NOMO-1 treated with DMSO at 0.1 percent for 48 hours (cell line): ENCODE results near the gene ARHGDIG.

ENCODE experiments used
- DNase-seq: peaks from one replicate; lab custom pipeline; 2025; ENCODE audit not compliant: unreplicated experiment; lab: John Stamatoyannopoulos, UW

Gene ARHGDIG

DNA sequence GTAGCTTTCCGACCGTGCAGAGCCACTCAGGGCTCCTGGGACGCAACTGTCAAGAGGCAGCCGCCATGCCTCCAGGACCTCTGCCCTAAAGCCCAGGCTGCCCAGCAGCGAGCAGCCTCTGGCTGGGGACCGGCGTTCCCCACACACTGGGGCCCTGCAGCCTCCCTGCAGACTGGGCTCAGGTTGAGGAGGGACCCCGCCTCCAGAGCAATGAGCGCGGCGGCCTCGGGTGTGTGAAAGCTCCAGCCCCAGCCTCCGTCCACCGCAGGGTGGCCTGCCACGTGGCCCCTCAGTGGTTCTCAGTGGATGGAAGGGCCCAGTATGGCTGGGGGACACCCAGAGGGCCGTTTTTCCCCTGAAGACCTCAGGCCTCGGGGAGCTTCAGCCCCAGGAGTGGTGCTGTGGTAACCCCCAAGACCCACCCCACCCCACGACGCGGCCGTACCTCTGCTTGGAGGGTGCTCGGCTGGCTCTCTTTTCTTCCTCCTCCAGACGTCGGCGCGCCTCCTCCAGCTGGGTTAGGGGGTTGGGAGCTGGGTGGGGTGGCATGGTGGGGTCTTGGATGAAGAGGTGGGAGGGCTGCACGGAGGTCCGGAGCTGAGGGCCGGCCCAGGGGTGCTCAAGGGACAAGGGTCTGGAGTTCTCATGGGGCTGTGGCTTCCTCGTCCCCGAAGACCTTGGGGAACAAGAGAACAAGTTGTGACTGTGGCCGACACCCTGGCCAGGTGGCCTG, 12.8 kb downstream of the ARHGDIG start:
- DNase-seq, result no peak

GRCh38 chr16:296276-296675, 15.9 kb downstream of the ARHGDIG start:
- DNase-seq, result no peak

DNA sequence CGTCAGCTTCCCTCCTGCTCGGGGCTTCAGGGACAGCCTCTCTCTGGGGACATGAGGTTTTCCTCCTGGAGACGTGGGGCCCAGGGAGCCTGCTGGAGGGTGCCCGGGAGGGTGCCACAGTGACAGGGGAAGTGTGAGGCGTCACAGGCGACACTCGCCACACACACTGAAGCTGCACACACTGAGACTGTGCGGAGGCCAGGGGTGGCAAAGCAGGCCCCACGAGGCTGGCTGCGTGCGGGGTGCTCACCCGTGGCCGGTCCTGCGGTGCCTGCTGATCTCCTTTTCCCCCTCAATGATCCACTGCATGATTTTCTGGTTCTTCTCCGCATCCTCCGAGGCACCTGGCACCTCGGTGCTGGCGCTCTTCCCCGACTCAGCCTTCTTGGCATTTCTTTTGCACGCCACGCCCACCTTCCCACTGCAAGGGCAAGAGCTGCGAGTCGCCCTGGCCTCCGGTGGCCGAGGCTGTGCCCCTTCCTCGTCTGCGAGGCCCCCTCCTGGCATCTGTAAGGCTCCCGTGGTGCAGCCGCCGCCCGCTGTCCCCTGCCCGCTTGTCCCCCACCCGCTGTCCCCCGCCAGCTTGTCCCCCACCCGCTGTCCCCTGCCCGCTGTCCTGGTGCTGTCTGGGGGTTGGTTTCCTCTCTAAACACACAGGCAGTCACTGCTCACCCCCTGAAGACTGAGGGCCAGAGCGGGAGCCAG, 16.6 kb downstream of the ARHGDIG start:
- DNase-seq, result no peak

DNA sequence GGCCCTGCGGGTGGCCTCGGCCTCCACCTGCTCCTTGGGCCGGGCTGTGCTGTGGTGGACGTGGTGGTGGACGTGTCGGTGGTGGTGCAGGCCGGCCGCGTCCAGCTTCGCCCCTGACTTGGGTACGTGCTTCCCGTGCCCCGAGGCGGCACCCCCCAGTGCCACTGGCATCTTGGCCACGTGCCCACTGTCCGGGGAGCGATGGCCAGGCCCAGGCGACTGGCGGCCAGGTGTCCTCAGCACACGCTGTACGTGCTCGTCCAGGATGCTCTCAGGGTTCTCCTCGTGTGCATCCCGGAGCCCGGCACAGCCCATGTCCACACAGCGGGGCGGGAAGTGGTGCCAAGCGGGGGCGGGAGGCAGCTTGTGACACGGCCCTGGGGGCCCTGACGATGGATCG, 17.4 kb downstream of the ARHGDIG start:
- DNase-seq, result no peak

GRCh38 chr16:301235-301634, 20.8 kb downstream of the ARHGDIG start:
- no peak for DNase-seq

GRCh38 chr16:301950-302349, 21.6 kb downstream of the ARHGDIG start:
- DNase-seq, result no peak

- DNase-seq, result peak; percentile 20
Observed at GRCh38 chr16:303760-304505, 23.5 kb downstream of the ARHGDIG start.

GRCh38 chr16:305916-306626, 25.7 kb downstream of the ARHGDIG start:
- DNase-seq, result no peak

- no peak for DNase-seq
Observed at GRCh38 chr16:306911-307370, 26.6 kb downstream of the ARHGDIG start.

DNA sequence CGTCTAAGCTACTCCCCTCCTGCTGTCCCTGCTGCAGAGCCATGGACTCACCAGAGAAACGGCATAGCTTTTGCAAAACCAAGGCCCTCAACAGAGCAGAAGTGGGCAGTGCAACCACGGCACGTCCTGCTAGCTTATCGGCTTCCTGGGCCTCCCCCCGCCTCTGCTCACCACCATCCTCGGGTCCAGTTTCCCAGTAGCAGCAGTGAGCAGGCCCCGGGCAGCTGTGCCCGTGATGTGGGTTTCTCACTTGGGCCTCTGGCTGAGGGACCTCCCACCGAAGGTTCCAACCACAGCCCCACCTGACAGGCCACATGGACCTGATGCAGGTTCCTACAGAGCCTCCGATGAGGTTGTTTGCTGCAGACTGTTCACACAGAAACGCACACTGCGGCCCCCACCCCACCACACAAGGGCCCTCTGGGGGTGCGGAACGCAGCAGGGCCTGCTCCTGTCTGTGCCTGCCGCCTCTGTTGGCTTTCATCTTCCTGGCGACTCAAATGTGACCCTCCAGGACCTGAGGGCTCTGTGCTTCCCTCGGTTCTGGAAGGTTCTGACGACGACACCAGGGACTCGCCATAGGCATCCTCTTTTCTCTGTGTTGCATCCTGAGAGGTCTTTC, 27.4 kb downstream of the ARHGDIG start:
- no peak for DNase-seq

DNA sequence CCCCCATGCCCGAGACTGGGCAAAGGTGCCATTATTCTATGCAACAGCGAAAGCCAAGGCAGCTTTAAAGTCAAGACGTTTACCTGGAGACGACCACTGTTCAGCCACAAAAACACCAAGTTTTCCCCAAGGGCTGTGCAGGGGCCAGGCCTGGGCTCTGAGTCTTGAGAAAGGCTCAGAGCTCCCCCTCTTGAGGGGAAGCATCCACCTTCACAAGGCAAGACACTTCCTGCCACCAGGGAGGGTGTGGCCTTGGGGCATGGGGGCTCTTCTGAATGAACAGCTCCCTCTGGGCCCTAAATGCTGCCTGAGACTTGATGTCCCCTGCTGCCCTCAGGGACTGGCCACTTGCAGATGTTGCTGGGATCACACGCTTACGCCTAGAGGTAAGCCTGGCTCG, 29.1 kb downstream of the ARHGDIG start:
- DNase-seq, result no peak

GRCh38 chr16:311725-312124, 31.3 kb downstream of the ARHGDIG start:
- no peak for DNase-seq

- no peak for DNase-seq
Observed at GRCh38 chr16:314351-314750, 34.0 kb downstream of the ARHGDIG start.

DNA sequence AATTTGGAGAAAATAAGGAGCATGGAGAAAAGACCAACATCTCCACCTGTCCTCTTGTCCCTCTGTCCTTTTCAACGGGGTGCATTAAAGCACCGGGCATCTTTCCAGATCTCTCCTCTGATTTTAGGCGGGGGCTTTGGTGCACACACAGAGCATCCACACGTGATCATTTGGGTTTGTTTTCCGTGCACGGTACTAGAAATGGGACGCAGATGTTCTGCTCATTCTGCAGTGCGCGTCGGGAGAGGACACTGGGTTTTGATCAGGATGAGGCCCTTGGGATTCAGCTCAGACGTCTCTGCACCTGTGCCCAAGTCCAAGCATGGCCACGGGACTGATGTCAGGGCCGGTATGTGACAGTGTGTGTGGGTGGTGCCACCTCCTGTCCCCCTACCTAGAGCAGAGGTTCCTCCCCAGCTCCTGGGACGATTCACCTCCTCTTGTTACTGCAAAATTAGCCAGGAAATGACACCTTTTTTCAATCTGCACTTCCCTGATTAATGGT, 34.5 kb downstream of the ARHGDIG start:
- DNase-seq, result no peak

GRCh38 chr16:316741-317464, 36.5 kb downstream of the ARHGDIG start:
- DNase-seq, result no peak

- DNase-seq, result no peak
Observed at GRCh38 chr16:317583-317982, 37.2 kb downstream of the ARHGDIG start.

GRCh38 chr16:318628-319027, 38.2 kb downstream of the ARHGDIG start:
- no peak for DNase-seq

DNA sequence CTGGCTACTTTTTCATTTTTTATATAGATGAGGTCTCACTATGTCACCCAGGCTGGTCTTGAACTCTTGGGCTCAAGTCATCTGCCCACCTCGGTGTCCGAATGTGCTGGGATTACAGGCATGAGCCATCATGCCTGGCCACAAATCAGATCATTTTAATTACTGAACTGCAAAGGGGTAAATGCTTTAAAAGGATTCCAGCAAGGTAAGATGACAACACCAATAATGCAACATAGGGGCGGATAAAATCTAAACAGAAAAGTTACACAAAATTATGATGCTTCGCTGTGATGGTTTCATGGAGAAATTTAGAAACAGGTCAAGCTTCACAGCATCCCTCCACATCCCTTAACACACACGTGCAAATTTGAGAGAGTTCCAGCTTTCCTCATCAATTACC, 39.8 kb downstream of the ARHGDIG start:
- DNase-seq, result no peak

GRCh38 chr16:321532-321931, 41.1 kb downstream of the ARHGDIG start:
- DNase-seq, result no peak
